Mammary epithelial cell (primary cell): ENCODE data around the gene CROCC2.

ENCODE experiments used
- CTCF ChIP-seq, 2 donors: IDR thresholded peaks in 1 of 2; conservative IDR thresholded peaks in 1 of 2; 2 replicates each; pipeline ENCODE4 v1.5.1; 2011 to 2012; ENCODE audit warnings: inconsistent platforms in 2 of 2, low read length in 2 of 2, mild to moderate bottlenecking in 2 of 2, control low read depth in 1 of 2, low read depth in 1 of 2; ENCODE audit not compliant: insufficient read depth in 1 of 2; ENCODE audit errors: extremely low read depth in 1 of 2
- EZH2 ChIP-seq: IDR thresholded peaks from 2 replicates; pipeline ENCODE4 v1.6.1; 2012; ENCODE audit warnings: low read length, inconsistent platforms, borderline replicate concordance

DNA sequence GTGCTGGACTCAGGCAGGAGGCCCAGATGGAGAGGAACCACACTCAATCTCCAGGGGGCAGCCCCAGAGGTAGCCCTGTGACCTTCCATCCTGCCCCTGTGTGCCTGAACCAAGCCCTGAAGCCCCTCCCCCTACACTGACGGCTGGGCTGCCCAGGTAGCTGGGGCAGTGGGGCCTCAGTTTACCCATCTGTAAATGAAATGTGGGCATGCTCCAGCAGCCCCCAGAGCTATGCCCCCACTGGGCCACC lies 15.8 kb downstream of the CROCC2 start:
- TF ChIP-seq CTCF (conservative IDR thresholded peaks at IDR 0.05 in 1 of 2, IDR thresholded peaks at IDR 0.05 in 1 of 2; ENCODE audit: extremely low read depth in 1 of 2, insufficient read depth in 1 of 2, low read depth in 1 of 2, low read length in 2 of 2): no peak
- no peak for TF ChIP-seq EZH2
